Natural killer cell (primary cell): ENCODE results near the gene EPHB6. TPM values are rescaled to one million over a fixed set of nuclear protein-coding genes. Genes with fewer than 3 reads are reported as not detected.

Source experiments
- ATAC-seq, 3 donors: fragments of 150-1000 bp in 2 of 3; fragments of 200-7000 bp in 1 of 3; cut with Tn5 transposase; 1 replicate in 1 of 3; 2 replicates in 2 of 3; pipeline ENCODE4 v1.10.0; 2021; ENCODE audit warnings: mild to moderate bottlenecking in 2 of 3, moderate library complexity in 2 of 3
- DNase-seq, 2 donors: peaks; one replicate each; pipeline versions ENCODE4 v3.0.0 to v3.0.0-alpha.2; 2013 to 2021; ENCODE audit warnings: mixed read lengths in 1 of 2
- H3K27ac ChIP-seq: one replicate; pipeline ENCODE4 v1.5.1; 2013; ENCODE audit warnings: mild to moderate bottlenecking, low read length
- H3K27me3 ChIP-seq: one replicate; pipeline ENCODE4 v1.6.1; 2013; ENCODE audit warnings: low read length; ENCODE audit not compliant: control insufficient read depth, insufficient read depth
- H3K36me3 ChIP-seq: one replicate; pipeline ENCODE4 v1.6.1; 2013; ENCODE audit warnings: low read length; ENCODE audit not compliant: control insufficient read depth, insufficient read depth
- H3K4me1 ChIP-seq: one replicate; pipeline ENCODE4 v1.6.1; 2013; ENCODE audit warnings: low read length; ENCODE audit not compliant: control insufficient read depth, insufficient read depth
- H3K4me3 ChIP-seq: one replicate; pipeline ENCODE4 v1.5.1; 2013; ENCODE audit warnings: low read length
- H3K9me3 ChIP-seq: one replicate; pipeline ENCODE4 v1.6.1; 2013; ENCODE audit warnings: low read length; ENCODE audit not compliant: control insufficient read depth, insufficient read depth
- H3K27ac Mint-ChIP-seq, 2 donors: one replicate each; pipeline ENCODE4 v1.8.0; 2022; ENCODE audit warnings: mild to moderate bottlenecking in 2 of 2, mixed read lengths in 2 of 2, moderate library complexity in 1 of 2
- H3K27me3 Mint-ChIP-seq, 2 donors: one replicate each; pipeline ENCODE4 v1.8.0; 2022; ENCODE audit warnings: low read depth in 2 of 2, mixed read lengths in 2 of 2
- H3K36me3 Mint-ChIP-seq: one replicate; pipeline ENCODE4 v1.8.0; 2022; ENCODE audit warnings: mixed read lengths
- H3K4me1 Mint-ChIP-seq, 2 donors: one replicate each; pipeline ENCODE4 v1.8.0; 2022; ENCODE audit warnings: mixed read lengths in 2 of 2
- H3K4me3 Mint-ChIP-seq: one replicate; pipeline ENCODE4 v1.8.0; 2022; ENCODE audit warnings: mild to moderate bottlenecking, moderate library complexity, mixed read lengths
- H3K9me3 Mint-ChIP-seq, 2 donors: one replicate each; pipeline ENCODE4 v1.8.0; 2022; ENCODE audit warnings: mixed read lengths in 2 of 2
- CTCF ChIP-seq: fragments of 200-600 bp; IDR thresholded peaks from one replicate; pipeline ENCODE4 v1.8.0; 2022; ENCODE audit warnings: antibody characterized with exemption
- WGBS: methylation state at CpG from one replicate; pipeline ENCODE4 v1.1.7; 2013; ENCODE audit warnings: missing lambda C conversion rate; ENCODE audit not compliant: insufficient coverage; 5-methylcytosine and 5-hydroxymethylcytosine counted together
- intact Hi-C: fragments of 100-400 bp; cut with micrococcal nuclease; formaldehyde crosslinking; loops from one replicate; pipeline ENCODE4 v1.14.2; 2022
- total RNA-seq, 4 donors: library from RNA; stranded (reverse); fragments of 120-200 nt in 1 of 4; gene quantifications; one replicate each; pipeline versions ENCODE4 v1.2.3 to v1.2.4, GENCODE V29; 2013 to 2022

EPHB6 gene
- total RNA-seq, 3 donors from 2014 or later (not counting 1 experiment from before 2014, with no cell fraction given), result 2.3 to 6.8 (median 6.5) TPM

GRCh38 chr7:142913051-142913450 lies 58.2 kb downstream of the EPHB6 start:
- Mint-ChIP-seq H3K9me3 (no peaks in the 10 kb centered on the region), H3K36me3 (no peaks in the 10 kb centered on the region), H3K4me1 (no peaks in the 10 kb centered on the region), H3K27ac (no peak overlapping the region), H3K27me3 (peaks cover 22 to 27% of the 10 kb centered on the region in 2 donors), H3K4me3 (no peak overlapping the region)
- TF ChIP-seq CTCF, result no peak
- intact Hi-C loops, result no loop called here
- no peak overlapping the region for H3K4me3 ChIP-seq
- H3K36me3 ChIP-seq, result no peaks in the 10 kb centered on the region
- 91% methylated on average over 3 of the region's 3 CpGs for WGBS
- H3K4me1 ChIP-seq, result no peaks in the 10 kb centered on the region
- DNase-seq (no peak), ATAC-seq (no peak)
- H3K27ac ChIP-seq, result no peak overlapping the region
- H3K27me3 ChIP-seq, result no peaks in the 10 kb centered on the region
- no peaks in the 10 kb centered on the region for H3K9me3 ChIP-seq

- H3K27ac ChIP-seq, result no peak overlapping the region
- H3K4me3 ChIP-seq, result no peak overlapping the region
- H3K4me1 Mint-ChIP-seq, result no peaks in the 10 kb centered on the region
- no peaks in the 10 kb centered on the region for H3K4me1 ChIP-seq
- TF ChIP-seq CTCF, result no peak
- ATAC-seq (no peak), DNase-seq (no peak)
- no peaks in the 10 kb centered on the region for H3K9me3 Mint-ChIP-seq
- WGBS, result 81% methylated on average over 2 of the region's 2 CpGs
- no peaks in the 10 kb centered on the region for H3K27me3 ChIP-seq
- no peak overlapping the region for H3K27ac Mint-ChIP-seq
- H3K36me3 ChIP-seq, result no peaks in the 10 kb centered on the region
- intact Hi-C loops, result no loop called here
- H3K9me3 ChIP-seq, result no peaks in the 10 kb centered on the region
- H3K4me3 Mint-ChIP-seq, result no peak overlapping the region
- H3K36me3 Mint-ChIP-seq, result no peaks in the 10 kb centered on the region
- peaks cover 24 to 32% of the 10 kb centered on the region in 2 donors for H3K27me3 Mint-ChIP-seq
These were observed 58.7 kb downstream of the EPHB6 start for GRCh38 chr7:142913566-142913965.

- ATAC-seq, result no peak
- no peaks in the 10 kb centered on the region for H3K36me3 Mint-ChIP-seq
- H3K27me3 Mint-ChIP-seq, result peaks cover 25 to 37% of the 10 kb centered on the region in 2 donors
- WGBS, result no CpG with 5 or more reads among the region's 1 CpG
- Histone ChIP-seq H3K4me3 (no peak overlapping the region), H3K27me3 (no peaks in the 10 kb centered on the region), H3K4me1 (no peaks in the 10 kb centered on the region), H3K9me3 (no peaks in the 10 kb centered on the region), H3K27ac (no peak overlapping the region), H3K36me3 (no peaks in the 10 kb centered on the region)
- no peak for TF ChIP-seq CTCF
- no peaks in the 10 kb centered on the region for H3K9me3 Mint-ChIP-seq
- H3K27ac Mint-ChIP-seq, result no peak overlapping the region
- no peak for DNase-seq
- H3K4me3 Mint-ChIP-seq, result no peak overlapping the region
- intact Hi-C loops, result no loop called here
- no peaks in the 10 kb centered on the region for H3K4me1 Mint-ChIP-seq
These were observed 59.2 kb downstream of the EPHB6 start for GRCh38 chr7:142914121-142914520.

GRCh38 chr7:142915315-142915714 lies 60.4 kb downstream of the EPHB6 start:
- Mint-ChIP-seq H3K27me3 (peaks cover 26 to 37% of the 10 kb centered on the region in 2 donors), H3K36me3 (no peaks in the 10 kb centered on the region)
- 95% methylated on average over 5 of the region's 8 CpGs for WGBS

More at GRCh38 chr7:142915315-142915714, 60.4 kb downstream of the EPHB6 start:
- Histone ChIP-seq H3K4me1 (no peaks in the 10 kb centered on the region), H3K4me3 (no peak overlapping the region), H3K27ac (no peak overlapping the region), H3K9me3 (no peaks in the 10 kb centered on the region), H3K36me3 (no peaks in the 10 kb centered on the region), H3K27me3 (no peaks in the 10 kb centered on the region)
- no peak for TF ChIP-seq CTCF
- H3K4me3 Mint-ChIP-seq, result no peak overlapping the region
- intact Hi-C loops, result no loop called here
- no peak for DNase-seq
- no peaks in the 10 kb centered on the region for H3K4me1 Mint-ChIP-seq
- no peaks in the 10 kb centered on the region for H3K9me3 Mint-ChIP-seq
- no peak overlapping the region for H3K27ac Mint-ChIP-seq
- ATAC-seq, result no peak
